Measurements from ENCODE around the gene CNN1. TPM values are rescaled to one million over a fixed set of nuclear protein-coding genes. Genes with fewer than 3 reads are reported as not detected.

The CNN1 gene
- total and polyA plus RNA-seq, 2 experiments from 2014 or later: 13.3 to 20.9 TPM

- no peak for TF ChIP-seq ZNF462 (CRISPR knock-in tag; IDR thresholded peaks at IDR 0.05)
- no peak for TF ChIP-seq EZH2phosphoT487 (IDR thresholded peaks at IDR 0.05; ENCODE audit: unreplicated experiment)
- no peak for TF ChIP-seq EZH2 (IDR thresholded peaks at IDR 0.05; ENCODE audit: low read depth, unreplicated experiment)
- TF ChIP-seq ZNF114 (CRISPR knock-in tag; IDR thresholded peaks at IDR 0.05): no peak
Measured at GRCh38 chr19:11554160-11554559, 15.5 kb downstream of the CNN1 start (continued).

GRCh38 chr19:11555246-11555645 lies 16.6 kb downstream of the CNN1 start:
- H3K36me3 ChIP-seq (ENCODE audit: insufficient read depth): no peaks in the 10 kb centered on the region; the same call in 1 of the 2 replicates
- Mint-ChIP-seq H3K9me3 (no peaks in the 10 kb centered on the region; the same call in 2 of the 3 replicates), H3K36me3 (ENCODE audit: low read depth) (peaks cover 30% of the 10 kb centered on the region), H3K27ac (no peak overlapping the region), H3K4me1 (peaks cover 8% of the 10 kb centered on the region), H3K4me3 (no peak overlapping the region; the same call in 2 of the 3 replicates), H3K27me3 (ENCODE audit: insufficient read depth, low read depth, poor library complexity) (peaks cover 5% of the 10 kb centered on the region)
- H2AFZ ChIP-seq: no peak overlapping the region
- no peaks in the 10 kb centered on the region for H3F3A ChIP-seq (replicated peaks; ENCODE audit: low read depth)
- H3K9me2 ChIP-seq (ENCODE audit: insufficient read depth): no peaks in the 10 kb centered on the region
- peaks cover 36% of the 10 kb centered on the region for H3K79me2 ChIP-seq (replicated peaks; ENCODE audit: insufficient read depth)
- peaks cover 14% of the 10 kb centered on the region for H4K20me1 ChIP-seq (replicated peaks; ENCODE audit: insufficient read depth)
- H3K27ac ChIP-seq (ENCODE audit: low read depth): no peak overlapping the region
- DNase-seq (ENCODE audit: low spot score) (no peak), ATAC-seq (no peak)
- no peaks in the 10 kb centered on the region for H3K27me3 ChIP-seq (ENCODE audit: insufficient read depth)
- H3K4me2 ChIP-seq: no peak overlapping the region
- H3K4me1 ChIP-seq (ENCODE audit: insufficient read depth): peaks cover 7% of the 10 kb centered on the region; the same call in 1 of the 2 replicates
- no peak overlapping the region for H3K4me3 ChIP-seq
- TF ChIP-seq ZNF331 (CRISPR knock-in tag; IDR thresholded peaks at IDR 0.05; ENCODE audit: low read depth): no peak
- TF ChIP-seq REST (IDR thresholded peaks at IDR 0.05; ENCODE audit: unreplicated experiment): no peak
- TF ChIP-seq JUNB (IDR thresholded peaks at IDR 0.05; ENCODE audit: unreplicated experiment): no peak
- no peak for TF ChIP-seq STAT1 (IDR thresholded peaks at IDR 0.05; ENCODE audit: unreplicated experiment)

Data from GM23338 (cell line).